ENCODE results near the gene S100Z.

- TF ChIP-seq POLR2AphosphoS5 (IDR thresholded peaks at IDR 0.05) (no peak), EP300 (IDR thresholded peaks at IDR 0.05) (no peak), POLR2A (IDR thresholded peaks at IDR 0.05) (no peak)
These were observed 104.6 kb downstream of the S100Z start for GRCh38 chr5:76954383-76954763.

All from stomach (tissue), 4 donors.